GM19193 (cell line): ENCODE measurements around the gene PGBD4.

ENCODE experiments used
- POLR2A ChIP-seq: IDR thresholded peaks from 4 replicates; pipeline ENCODE4 v1.6.1; 2011; ENCODE audit not compliant: insufficient read depth, insufficient read length; ENCODE audit errors: extremely low read depth

The PGBD4 gene

GRCh38 chr15:34133511-34133910 is 31.6 kb downstream of the PGBD4 start:
- no peak for TF ChIP-seq POLR2A

GRCh38 chr15:34147371-34148140 is 45.7 kb downstream of the PGBD4 start:
- no peak for TF ChIP-seq POLR2A

GRCh38 chr15:34154725-34155204 is 52.9 kb downstream of the PGBD4 start:
- no peak for TF ChIP-seq POLR2A

GRCh38 chr15:34155859-34156258 is 54.0 kb downstream of the PGBD4 start:
- TF ChIP-seq POLR2A, result no peak
